GM08714 (cell line): Measurements from ENCODE around the gene LHX6.

Experiments
- H3K4me3 ChIP-seq: fragments of 200-500 bp; sonication (Bioruptor generic); 2 replicates; pipeline ENCODE4 v1.5.1; 2014; ENCODE audit warnings: mild to moderate bottlenecking, low read length, inconsistent platforms
- ZNF274 ChIP-seq: IDR thresholded peaks from 2 replicates; pipeline ENCODE4 v1.6.1; 2012; ENCODE audit warnings: mild to moderate bottlenecking, low read depth, low read length

LHX6 gene

DNA sequence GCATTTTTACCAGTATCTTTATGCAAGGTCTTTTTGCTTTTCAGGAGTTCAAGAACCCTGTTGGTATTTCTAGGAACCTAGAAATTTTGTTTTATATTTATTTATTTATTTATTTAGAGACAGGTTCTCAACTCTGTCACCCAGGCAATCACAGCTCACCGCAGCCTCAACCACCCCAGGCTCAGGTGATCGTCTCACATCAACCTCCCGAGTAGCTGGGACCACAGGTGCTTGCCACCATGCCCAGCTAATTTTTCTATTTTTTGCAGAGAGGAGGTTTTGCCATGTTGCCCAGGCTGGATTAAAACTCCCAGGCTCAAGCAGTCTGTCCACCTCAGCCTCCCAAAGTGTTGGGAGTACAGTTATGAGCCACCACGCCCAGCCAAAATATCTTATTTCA, 32.9 kb downstream of the LHX6 start:
- TF ChIP-seq ZNF274 = no peak
- H3K4me3 ChIP-seq = no peak overlapping the region

- H3K4me3 ChIP-seq = no peak overlapping the region
- TF ChIP-seq ZNF274 = no peak
These were observed 35.1 kb downstream of the LHX6 start for GRCh38 chr9:122193651-122194050.

- H3K4me3 ChIP-seq = no peak overlapping the region
- no peak for TF ChIP-seq ZNF274
These were observed 35.7 kb downstream of the LHX6 start for GRCh38 chr9:122192914-122193525.

DNA sequence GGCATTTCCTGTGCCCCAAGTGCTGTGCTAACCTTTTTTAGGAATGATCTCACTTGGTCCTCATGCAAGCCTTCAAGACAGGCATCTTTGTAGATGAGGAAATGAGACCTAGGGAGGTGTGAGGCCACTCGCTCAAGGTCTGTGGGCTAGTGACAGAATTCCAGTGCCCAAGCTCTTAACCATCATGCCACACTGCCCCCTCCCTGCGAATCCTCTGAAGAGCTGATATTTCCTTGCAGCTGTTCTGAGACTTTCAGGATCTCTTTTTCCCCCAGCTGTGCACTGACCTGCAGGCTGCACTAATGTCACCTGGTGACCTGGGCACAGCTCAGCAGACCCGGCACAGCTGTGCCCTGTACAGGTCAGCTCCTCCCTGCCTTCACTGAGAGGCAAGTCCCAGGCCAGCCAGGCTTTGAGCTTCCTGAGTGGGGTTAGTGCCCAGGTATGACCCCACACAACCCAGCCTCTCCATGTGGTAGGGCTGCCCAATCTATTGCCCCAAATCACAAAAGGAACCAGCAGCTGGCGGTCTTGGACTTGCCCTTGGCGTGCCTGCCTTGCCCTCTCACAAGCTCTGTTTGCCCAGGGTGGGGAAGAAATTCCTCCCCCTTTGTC, 36.4 kb downstream of the LHX6 start:
- no peak overlapping the region for H3K4me3 ChIP-seq
- no peak for TF ChIP-seq ZNF274

GRCh38 chr9:122191584-122191983, 37.2 kb downstream of the LHX6 start:
- TF ChIP-seq ZNF274 = no peak
- H3K4me3 ChIP-seq = no peak overlapping the region

GRCh38 chr9:122190597-122191381, 38.0 kb downstream of the LHX6 start:
- no peak for TF ChIP-seq ZNF274
- no peak overlapping the region for H3K4me3 ChIP-seq

- H3K4me3 ChIP-seq = no peak overlapping the region
- no peak for TF ChIP-seq ZNF274
These were observed 40.4 kb downstream of the LHX6 start for GRCh38 chr9:122188369-122188768.

GRCh38 chr9:122186777-122187470, 41.8 kb downstream of the LHX6 start:
- H3K4me3 ChIP-seq = no peak overlapping the region
- no peak for TF ChIP-seq ZNF274

DNA sequence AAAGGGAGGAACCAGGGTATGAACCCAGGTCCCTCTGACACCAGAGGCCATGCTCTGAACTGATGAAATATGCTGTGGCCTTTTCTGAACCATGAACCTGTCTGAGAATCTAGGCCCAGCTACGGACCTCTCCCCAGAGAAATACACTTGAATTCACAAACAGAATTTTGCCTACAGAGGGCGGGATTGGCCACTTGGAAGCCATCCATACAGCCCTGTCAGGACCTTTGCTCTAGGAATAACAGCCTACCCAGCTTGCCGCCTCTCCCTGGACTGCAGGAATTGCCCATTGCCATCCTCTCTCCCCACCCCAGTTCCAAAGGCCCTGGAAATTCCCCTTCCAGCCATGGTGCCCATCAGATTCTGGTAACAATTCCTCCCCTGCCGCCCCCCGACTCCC, 42.5 kb downstream of the LHX6 start:
- TF ChIP-seq ZNF274 = no peak
- H3K4me3 ChIP-seq = no peak overlapping the region

DNA sequence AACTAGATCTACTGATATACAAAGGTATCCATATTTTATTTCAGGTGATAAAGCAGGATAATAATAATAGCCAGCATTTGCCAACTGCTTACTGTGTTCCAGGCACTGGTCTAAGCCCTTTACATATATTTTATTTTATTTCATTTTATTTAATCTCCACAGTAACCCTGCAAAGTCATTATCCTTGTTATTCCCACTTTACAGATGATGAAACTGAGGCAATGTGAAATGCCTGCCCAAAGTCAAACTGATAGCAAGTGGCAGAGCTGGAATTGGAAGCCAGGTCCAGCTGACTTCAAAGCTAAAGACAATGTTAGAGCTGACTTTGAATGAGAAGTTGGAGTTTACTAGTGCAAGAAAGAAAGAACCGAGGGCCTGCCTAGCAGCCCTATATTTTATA, 44.2 kb downstream of the LHX6 start:
- TF ChIP-seq ZNF274 = no peak
- H3K4me3 ChIP-seq = no peak overlapping the region

DNA sequence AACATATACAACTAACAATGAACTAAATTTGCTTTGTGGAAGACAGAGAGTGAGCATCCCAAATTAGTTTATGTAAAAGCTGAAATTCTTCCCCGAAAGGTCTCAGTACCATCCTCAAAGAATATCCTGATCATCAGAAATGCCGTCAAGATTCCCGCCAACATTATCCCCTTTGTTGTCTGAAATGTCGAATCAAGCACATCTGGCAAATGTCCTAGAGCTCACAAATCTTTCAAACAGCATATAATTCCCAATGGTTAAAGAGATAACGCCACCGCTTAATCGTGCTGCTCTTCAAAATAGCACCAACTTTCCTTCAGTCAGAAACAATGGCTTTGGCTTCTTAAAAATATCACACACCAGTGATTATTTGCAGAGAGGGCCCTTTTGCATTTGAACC, 45.3 kb downstream of the LHX6 start:
- no peak overlapping the region for H3K4me3 ChIP-seq
- no peak for TF ChIP-seq ZNF274

GRCh38 chr9:122180633-122181032, 48.1 kb downstream of the LHX6 start:
- no peak for TF ChIP-seq ZNF274
- H3K4me3 ChIP-seq = no peak overlapping the region

GRCh38 chr9:122179690-122180074, 49.1 kb downstream of the LHX6 start:
- no peak for TF ChIP-seq ZNF274
- no peak overlapping the region for H3K4me3 ChIP-seq

GRCh38 chr9:122179054-122179689, 49.6 kb downstream of the LHX6 start:
- no peak overlapping the region for H3K4me3 ChIP-seq
- TF ChIP-seq ZNF274 = no peak
